Sigmoid colon (tissue), 3 donors: ENCODE measurements around the gene PGS1.

ENCODE experiments used
- POLR2A ChIP-seq, 2 donors: fragments of 450-650 bp; IDR thresholded peaks; one replicate each; pipeline ENCODE4 v1.6.1; 2016; ENCODE audit warnings: antibody characterized with exemption in 2 of 2, mild to moderate bottlenecking in 2 of 2, moderate library complexity in 2 of 2
- TF ChIP-seq, protein P1 (sequence below), 4 experiments: fragments of 450-650 bp in 3 of 4; fragments of 200-600 bp in 1 of 4; IDR thresholded peaks; one replicate each; pipeline ENCODE4 v1.5.1; 2016 to 2019; ENCODE audit warnings: antibody characterized with exemption in 4 of 4, mild to moderate bottlenecking in 3 of 4, moderate library complexity in 2 of 4

DNA sequence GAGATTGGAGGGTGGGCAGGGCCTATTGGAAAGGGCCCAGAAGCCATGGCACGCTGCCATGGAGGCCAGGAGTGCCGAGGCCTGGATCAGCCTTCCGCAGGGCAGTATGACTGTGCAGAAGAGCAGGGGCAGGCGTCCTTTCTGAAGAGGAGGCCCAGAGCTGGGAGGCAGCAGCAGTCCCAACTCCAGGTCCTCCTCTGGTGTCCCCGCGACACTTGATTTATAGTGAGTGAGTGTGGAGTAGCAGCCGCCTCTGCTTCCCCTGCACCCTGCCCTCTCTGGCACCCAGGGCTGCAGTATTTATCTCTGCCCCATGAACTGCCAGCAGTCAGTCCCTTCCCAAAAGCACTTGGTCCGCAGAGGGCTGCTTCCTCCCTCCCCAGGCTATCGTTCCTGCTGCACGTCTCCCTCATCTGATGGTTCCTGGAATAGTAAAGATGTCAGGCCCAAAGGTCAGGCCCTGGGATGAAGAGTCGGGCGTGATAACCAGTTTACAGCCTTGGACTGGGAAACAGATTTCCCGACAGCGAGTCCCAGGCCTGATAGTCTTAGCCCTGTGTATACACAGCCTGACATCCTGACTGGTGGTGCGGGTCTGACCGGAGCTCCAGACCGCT is 32.9 kb downstream of the PGS1 start:
- TF ChIP-seq POLR2A (IDR thresholded peaks at IDR 0.05), result no peak
- TF ChIP-seq, protein P1, sequence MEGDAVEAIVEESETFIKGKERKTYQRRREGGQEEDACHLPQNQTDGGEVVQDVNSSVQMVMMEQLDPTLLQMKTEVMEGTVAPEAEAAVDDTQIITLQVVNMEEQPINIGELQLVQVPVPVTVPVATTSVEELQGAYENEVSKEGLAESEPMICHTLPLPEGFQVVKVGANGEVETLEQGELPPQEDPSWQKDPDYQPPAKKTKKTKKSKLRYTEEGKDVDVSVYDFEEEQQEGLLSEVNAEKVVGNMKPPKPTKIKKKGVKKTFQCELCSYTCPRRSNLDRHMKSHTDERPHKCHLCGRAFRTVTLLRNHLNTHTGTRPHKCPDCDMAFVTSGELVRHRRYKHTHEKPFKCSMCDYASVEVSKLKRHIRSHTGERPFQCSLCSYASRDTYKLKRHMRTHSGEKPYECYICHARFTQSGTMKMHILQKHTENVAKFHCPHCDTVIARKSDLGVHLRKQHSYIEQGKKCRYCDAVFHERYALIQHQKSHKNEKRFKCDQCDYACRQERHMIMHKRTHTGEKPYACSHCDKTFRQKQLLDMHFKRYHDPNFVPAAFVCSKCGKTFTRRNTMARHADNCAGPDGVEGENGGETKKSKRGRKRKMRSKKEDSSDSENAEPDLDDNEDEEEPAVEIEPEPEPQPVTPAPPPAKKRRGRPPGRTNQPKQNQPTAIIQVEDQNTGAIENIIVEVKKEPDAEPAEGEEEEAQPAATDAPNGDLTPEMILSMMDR (IDR thresholded peaks at IDR 0.05), result no peak
